Neural crest cell (in vitro differentiated cells): ENCODE data around the gene ACSL5. TPM values are rescaled to one million over a fixed set of nuclear protein-coding genes. Genes with fewer than 3 reads are reported as not detected.

Experiments
- DNase-seq: peaks from one replicate; pipeline ENCODE4 v3.0.0; 2021; ENCODE audit warnings: low read depth, mixed read lengths, low spot score
- H3K27ac Mint-ChIP-seq: one replicate; pipeline ENCODE4 v1.8.0; 2021; ENCODE audit warnings: mild to moderate bottlenecking, mixed read lengths; ENCODE audit not compliant: unreplicated experiment
- H3K27me3 Mint-ChIP-seq: 2 replicates; pipeline ENCODE4 v1.8.0; 2021; ENCODE audit warnings: low read depth, mild to moderate bottlenecking, mixed read lengths
- H3K36me3 Mint-ChIP-seq: 2 replicates; pipeline ENCODE4 v1.8.0; 2021; ENCODE audit warnings: low read depth, mild to moderate bottlenecking, mixed read lengths
- H3K4me1 Mint-ChIP-seq: 2 replicates; pipeline ENCODE4 v1.8.0; 2021; ENCODE audit warnings: mixed read lengths
- H3K4me3 Mint-ChIP-seq: one replicate; pipeline ENCODE4 v1.8.0; 2021; ENCODE audit warnings: mild to moderate bottlenecking, mixed read lengths
- H3K9me3 Mint-ChIP-seq: 2 replicates; pipeline ENCODE4 v1.8.0; 2021; ENCODE audit warnings: mixed read lengths
- total RNA-seq: library from RNA; stranded (reverse); gene quantifications from 2 replicates; pipeline ENCODE4 v1.2.1, GENCODE V29; 2021
- TF ChIP-seq, protein P1 (sequence below): fragments of 200-600 bp; sonication (generic); conservative IDR thresholded peaks from 2 replicates; pipeline ENCODE4 v1.5.0; 2021; ENCODE audit warnings: antibody characterized with exemption, mild to moderate bottlenecking

The ACSL5 gene
- total RNA-seq, 1 donor from 2014 or later: not detected

DNA sequence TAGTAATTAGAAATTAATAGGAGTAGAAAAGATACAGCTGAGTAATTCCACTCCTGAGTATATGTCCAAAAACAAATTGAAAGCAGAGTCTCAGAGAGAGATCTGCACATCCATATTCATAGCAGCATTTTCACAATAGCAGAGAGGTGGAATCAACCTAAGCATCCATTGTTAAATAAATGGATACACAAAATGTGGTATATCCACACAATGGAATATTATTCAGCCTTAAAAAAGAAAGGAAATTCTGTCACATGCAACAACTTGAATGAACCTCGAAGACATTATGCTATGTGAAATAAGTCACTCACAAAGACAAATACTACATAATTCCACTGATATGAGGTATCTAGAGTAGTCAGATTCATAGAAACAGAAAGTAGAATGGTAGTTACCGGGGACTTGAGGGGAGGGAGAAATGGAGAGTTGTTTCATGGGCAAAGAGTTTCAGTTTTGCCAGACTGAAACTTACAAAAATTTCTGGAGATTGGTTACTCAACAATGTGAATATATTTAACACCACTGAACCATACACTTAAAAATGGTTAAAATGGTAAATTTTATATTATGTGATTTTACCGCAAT is 91.5 kb downstream of the ACSL5 start:
- H3K4me3 Mint-ChIP-seq: no peak overlapping the region
- no peak for DNase-seq

DNA sequence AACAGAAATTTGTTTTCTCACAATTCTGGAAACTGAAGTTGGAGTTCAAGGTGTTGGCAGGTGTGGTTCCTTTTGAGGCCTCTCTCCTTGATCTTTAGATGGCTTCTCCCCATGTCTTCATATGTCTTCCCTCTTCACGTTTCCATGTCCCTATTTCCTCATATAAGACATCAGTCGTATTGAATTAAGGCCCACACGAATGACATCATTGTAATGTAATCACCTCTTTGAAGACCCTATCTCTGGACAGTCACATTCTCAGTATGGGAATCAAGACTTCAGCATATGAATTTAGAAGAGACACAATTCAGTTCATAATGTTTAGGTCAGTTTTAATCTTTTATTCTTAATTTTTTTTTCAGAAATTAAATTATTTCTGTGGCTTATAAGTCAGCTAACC is 92.9 kb downstream of the ACSL5 start:
- no peak for DNase-seq
- no peak overlapping the region for H3K27ac Mint-ChIP-seq
- H3K27me3 Mint-ChIP-seq: no peaks in the 10 kb centered on the region
- peaks cover 20% of the 10 kb centered on the region for H3K36me3 Mint-ChIP-seq
- no peak overlapping the region for H3K4me3 Mint-ChIP-seq
- TF ChIP-seq, protein P1, sequence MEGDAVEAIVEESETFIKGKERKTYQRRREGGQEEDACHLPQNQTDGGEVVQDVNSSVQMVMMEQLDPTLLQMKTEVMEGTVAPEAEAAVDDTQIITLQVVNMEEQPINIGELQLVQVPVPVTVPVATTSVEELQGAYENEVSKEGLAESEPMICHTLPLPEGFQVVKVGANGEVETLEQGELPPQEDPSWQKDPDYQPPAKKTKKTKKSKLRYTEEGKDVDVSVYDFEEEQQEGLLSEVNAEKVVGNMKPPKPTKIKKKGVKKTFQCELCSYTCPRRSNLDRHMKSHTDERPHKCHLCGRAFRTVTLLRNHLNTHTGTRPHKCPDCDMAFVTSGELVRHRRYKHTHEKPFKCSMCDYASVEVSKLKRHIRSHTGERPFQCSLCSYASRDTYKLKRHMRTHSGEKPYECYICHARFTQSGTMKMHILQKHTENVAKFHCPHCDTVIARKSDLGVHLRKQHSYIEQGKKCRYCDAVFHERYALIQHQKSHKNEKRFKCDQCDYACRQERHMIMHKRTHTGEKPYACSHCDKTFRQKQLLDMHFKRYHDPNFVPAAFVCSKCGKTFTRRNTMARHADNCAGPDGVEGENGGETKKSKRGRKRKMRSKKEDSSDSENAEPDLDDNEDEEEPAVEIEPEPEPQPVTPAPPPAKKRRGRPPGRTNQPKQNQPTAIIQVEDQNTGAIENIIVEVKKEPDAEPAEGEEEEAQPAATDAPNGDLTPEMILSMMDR: no peak
- H3K9me3 Mint-ChIP-seq: no peaks in the 10 kb centered on the region
- peaks cover 9% of the 10 kb centered on the region for H3K4me1 Mint-ChIP-seq

More for the DNA sequence above, 91.5 kb downstream of the ACSL5 start:
- H3K9me3 Mint-ChIP-seq: no peaks in the 10 kb centered on the region
- H3K4me1 Mint-ChIP-seq: peaks cover 7% of the 10 kb centered on the region
- TF ChIP-seq, protein P1: no peak
- H3K27me3 Mint-ChIP-seq: no peaks in the 10 kb centered on the region
- H3K27ac Mint-ChIP-seq: no peak overlapping the region
- peaks cover 20% of the 10 kb centered on the region for H3K36me3 Mint-ChIP-seq

DNA sequence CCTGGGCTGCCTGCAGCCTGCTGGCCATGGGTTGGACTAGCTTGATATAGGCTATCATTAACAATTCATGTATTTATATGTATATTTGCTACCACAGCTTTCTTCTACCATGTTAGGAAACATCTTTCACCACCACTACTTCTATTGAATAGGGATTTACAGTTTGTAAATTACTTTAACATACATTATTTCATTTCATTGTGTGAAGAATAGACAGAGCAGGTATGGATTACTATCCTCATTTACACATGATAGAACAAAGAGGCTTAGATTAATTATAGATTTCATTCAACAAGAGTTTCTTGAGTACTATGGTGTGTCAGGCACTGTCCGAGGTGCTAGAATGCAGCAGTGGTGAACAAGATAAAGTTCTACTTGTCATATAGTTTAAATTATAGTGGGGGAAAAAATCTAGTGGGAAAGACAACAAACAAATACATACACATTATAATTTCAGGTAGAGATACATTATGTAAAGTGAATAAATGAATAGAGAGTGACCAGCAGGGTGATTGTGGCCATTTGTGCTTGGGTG is 93.7 kb downstream of the ACSL5 start:
- no peak for DNase-seq
- Mint-ChIP-seq H3K9me3 (no peaks in the 10 kb centered on the region), H3K27ac (no peak overlapping the region), H3K36me3 (peaks cover 20% of the 10 kb centered on the region), H3K4me1 (peaks cover 13% of the 10 kb centered on the region), H3K4me3 (no peak overlapping the region), H3K27me3 (no peaks in the 10 kb centered on the region)
- TF ChIP-seq, protein P1: no peak

DNA sequence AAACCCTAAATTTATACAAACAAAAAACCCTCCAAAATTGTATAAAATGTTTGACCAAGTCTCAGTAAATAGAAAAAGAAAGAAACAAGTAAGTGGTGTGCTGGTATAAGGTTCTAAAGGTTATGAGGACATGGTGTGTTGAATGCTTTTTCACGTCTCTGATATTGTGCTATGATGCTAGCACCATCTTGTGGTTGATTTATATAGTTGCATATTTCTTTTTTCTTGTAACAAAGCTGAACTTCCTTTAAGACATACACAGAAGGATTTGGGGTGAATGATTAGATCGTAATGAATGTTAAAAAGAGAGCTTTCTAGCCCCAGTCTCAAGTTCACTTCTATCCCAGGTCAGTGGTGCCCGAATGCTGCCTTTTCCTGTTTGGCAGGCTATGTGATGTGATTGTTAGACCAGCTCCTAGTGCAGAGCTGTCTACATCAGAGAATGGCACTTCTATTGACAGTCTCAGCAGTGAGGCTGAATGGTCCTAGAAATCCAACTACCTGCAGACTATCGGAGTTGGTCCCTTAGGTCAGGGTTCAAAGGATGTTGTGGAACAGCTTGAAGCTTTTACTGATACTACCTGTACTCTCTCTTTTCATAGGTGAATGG is 98.1 kb downstream of the ACSL5 start:
- Mint-ChIP-seq H3K9me3 (no peaks in the 10 kb centered on the region), H3K4me1 (peaks cover 13% of the 10 kb centered on the region), H3K4me3 (no peak overlapping the region), H3K27ac (no peak overlapping the region), H3K27me3 (no peaks in the 10 kb centered on the region), H3K36me3 (no peaks in the 10 kb centered on the region)
- DNase-seq: no peak
- TF ChIP-seq, protein P1: peak; percentile 83

DNA sequence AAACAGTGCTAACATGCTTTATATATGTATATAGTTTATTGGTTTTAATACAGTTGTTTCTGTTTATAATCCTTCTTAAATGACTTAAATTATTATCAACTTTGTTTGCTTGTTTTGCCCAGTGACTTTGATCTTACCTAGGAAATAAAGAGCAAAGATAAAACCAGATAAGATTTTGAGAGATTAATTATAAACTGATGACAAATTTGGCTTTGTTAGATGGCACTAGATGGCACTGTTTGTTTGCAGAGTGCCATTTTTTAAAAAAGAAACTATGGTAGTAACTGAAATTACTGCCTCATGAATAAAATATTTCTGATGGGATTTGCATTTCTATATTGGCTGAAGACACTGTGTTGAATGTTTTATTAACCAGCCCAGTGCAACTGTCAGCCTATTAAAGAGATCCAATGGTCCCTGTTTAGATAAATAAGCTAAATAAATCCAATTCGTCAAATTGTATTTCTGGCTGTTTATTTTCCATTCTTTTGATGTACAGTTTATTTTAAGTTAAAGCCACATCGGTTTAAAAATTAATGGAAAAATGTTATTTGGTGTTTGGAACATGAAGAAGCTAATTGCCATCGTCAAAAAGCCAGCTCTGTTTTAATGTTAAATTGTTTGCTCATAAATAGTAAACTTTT is 101.8 kb downstream of the ACSL5 start:
- Mint-ChIP-seq H3K27ac (no peak overlapping the region), H3K9me3 (no peaks in the 10 kb centered on the region), H3K27me3 (no peaks in the 10 kb centered on the region), H3K4me1 (peaks cover 6% of the 10 kb centered on the region), H3K36me3 (no peaks in the 10 kb centered on the region), H3K4me3 (no peak overlapping the region)
- DNase-seq: no peak
- TF ChIP-seq, protein P1: peak; percentile 56

Other genes with a start within 250 kb of the ACSL5 start
- gene GPAM, start 190.4 kb upstream of the ACSL5 start, total RNA-seq: 16.5 and 21.2 TPM in 2 replicates
- gene TECTB, start 90.7 kb upstream of the ACSL5 start, total RNA-seq: not detected in 2 replicates
- 45.0 and 45.5 TPM in 2 replicates for gene ZDHHC6, start 72.8 kb downstream of the ACSL5 start, total RNA-seq
- gene VTI1A, start 73.1 kb downstream of the ACSL5 start, total RNA-seq: 30.4 and 34.2 TPM in 2 replicates